SU-DHL-6 (cell line): ENCODE results near the gene DDX54.

ENCODE experiments used
- EZH2phosphoT487 ChIP-seq: fragments of 200-600 bp; sonication (generic), shearing (Covaris generic); conservative IDR thresholded peaks from 2 replicates; pipeline ENCODE4 v1.6.1; 2018; ENCODE audit warnings: mild to moderate bottlenecking, antibody characterized with exemption, low read length, moderate library complexity, mixed read lengths
- TF ChIP-seq, protein P1 (sequence below): fragments of 200-600 bp; sonication (generic); IDR thresholded peaks from one replicate; pipeline ENCODE4 v1.5.1; 2017; ENCODE audit warnings: antibody characterized with exemption, mild to moderate bottlenecking, low read length, moderate library complexity; ENCODE audit not compliant: insufficient read depth, poor library complexity, severe bottlenecking

DNA sequence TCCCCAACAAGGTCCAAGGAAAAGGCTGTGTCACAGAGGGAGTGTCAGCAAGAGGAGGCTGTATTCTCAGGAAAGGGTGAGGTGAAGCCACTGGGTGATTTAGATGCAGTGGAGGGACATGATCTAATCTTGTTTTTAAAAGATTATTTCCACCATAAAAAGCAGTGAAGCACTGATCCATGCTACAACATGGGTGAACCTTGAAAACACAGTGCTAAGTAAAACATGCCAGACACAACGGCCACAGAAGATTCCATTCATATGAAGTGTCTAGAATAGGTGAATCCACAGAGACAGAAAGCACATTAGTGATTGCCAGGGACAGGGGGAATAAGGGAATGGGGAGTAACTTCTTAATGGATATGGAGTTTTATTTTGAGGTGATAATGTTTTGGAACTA is 13.0 kb upstream of the DDX54 start:
- TF ChIP-seq, protein P1, sequence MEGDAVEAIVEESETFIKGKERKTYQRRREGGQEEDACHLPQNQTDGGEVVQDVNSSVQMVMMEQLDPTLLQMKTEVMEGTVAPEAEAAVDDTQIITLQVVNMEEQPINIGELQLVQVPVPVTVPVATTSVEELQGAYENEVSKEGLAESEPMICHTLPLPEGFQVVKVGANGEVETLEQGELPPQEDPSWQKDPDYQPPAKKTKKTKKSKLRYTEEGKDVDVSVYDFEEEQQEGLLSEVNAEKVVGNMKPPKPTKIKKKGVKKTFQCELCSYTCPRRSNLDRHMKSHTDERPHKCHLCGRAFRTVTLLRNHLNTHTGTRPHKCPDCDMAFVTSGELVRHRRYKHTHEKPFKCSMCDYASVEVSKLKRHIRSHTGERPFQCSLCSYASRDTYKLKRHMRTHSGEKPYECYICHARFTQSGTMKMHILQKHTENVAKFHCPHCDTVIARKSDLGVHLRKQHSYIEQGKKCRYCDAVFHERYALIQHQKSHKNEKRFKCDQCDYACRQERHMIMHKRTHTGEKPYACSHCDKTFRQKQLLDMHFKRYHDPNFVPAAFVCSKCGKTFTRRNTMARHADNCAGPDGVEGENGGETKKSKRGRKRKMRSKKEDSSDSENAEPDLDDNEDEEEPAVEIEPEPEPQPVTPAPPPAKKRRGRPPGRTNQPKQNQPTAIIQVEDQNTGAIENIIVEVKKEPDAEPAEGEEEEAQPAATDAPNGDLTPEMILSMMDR: no peak
- no peak for TF ChIP-seq EZH2phosphoT487
